GM21825 (cell line): ENCODE results near the gene PTP4A2.

Experiments
- ATAC-seq: cut with Tn5 transposase; IDR thresholded peaks from one replicate; pipeline ENCODE4 v1.9.1; 2021; ENCODE audit warnings: mild to moderate bottlenecking, moderate library complexity; ENCODE audit not compliant: unreplicated experiment

Gene PTP4A2

GRCh38 chr1:31938184-31938975, at the start of gene PTP4A2:
Gene PTP4A2 (minus strand): TSS chr1:31938368. CDS start chr1:31919065, 19,303 bp downstream.
- peak; percentile 66 for ATAC-seq

- ATAC-seq: no peak
Observed at GRCh38 chr1:31987135-31987619, 49.0 kb upstream of the PTP4A2 start.

- peak; percentile 51 for ATAC-seq
Observed at GRCh38 chr1:31985430-31985829, 47.3 kb upstream of the PTP4A2 start.

GRCh38 chr1:31984419-31985347, 46.5 kb upstream of the PTP4A2 start:
- no peak for ATAC-seq

GRCh38 chr1:31981972-31982371, 43.8 kb upstream of the PTP4A2 start:
- no peak for ATAC-seq

- ATAC-seq: no peak
Observed at GRCh38 chr1:31981456-31981839, 43.3 kb upstream of the PTP4A2 start.

- no peak for ATAC-seq
Observed at GRCh38 chr1:31980835-31981455, 42.8 kb upstream of the PTP4A2 start.

GRCh38 chr1:31978843-31979400, 40.8 kb upstream of the PTP4A2 start:
- no peak for ATAC-seq

GRCh38 chr1:31977385-31978131, 39.4 kb upstream of the PTP4A2 start:
- ATAC-seq: no peak

- ATAC-seq: no peak
Observed at GRCh38 chr1:31976401-31976800, 38.2 kb upstream of the PTP4A2 start.

- ATAC-seq: no peak
Observed at GRCh38 chr1:31970873-31971272, 32.7 kb upstream of the PTP4A2 start.

GRCh38 chr1:31961536-31961935, 23.4 kb upstream of the PTP4A2 start:
- ATAC-seq: no peak

- no peak for ATAC-seq
Observed at GRCh38 chr1:31959521-31960340, 21.6 kb upstream of the PTP4A2 start.

GRCh38 chr1:31957701-31958674, 19.8 kb upstream of the PTP4A2 start:
- ATAC-seq: no peak

- peak; percentile 57 for ATAC-seq
Observed at GRCh38 chr1:31955917-31956736, 18.0 kb upstream of the PTP4A2 start.

GRCh38 chr1:31954607-31955283, 16.6 kb upstream of the PTP4A2 start:
- no peak for ATAC-seq

- ATAC-seq: no peak
Observed at GRCh38 chr1:31952825-31953220, 14.7 kb upstream of the PTP4A2 start.
